BLaER1 treated with 17β-estradiol and CSF1 and Interleukin-3, amounts not matched to agents 10 nM and 100 nM (cell line): ENCODE measurements around the gene SCN4A.

ENCODE experiments used
- H3K27ac ChIP-seq, 11 experiments: shearing (Covaris generic); formaldehyde crosslinking; 2 replicates each; pipeline ENCODE4 v1.8.1; 2022
- H3K27me3 ChIP-seq, 11 experiments: shearing (Covaris generic); formaldehyde crosslinking; 2 replicates each; pipeline ENCODE4 v1.8.1; 2022
- H3K36me3 ChIP-seq, 11 experiments: shearing (Covaris generic); formaldehyde crosslinking; 2 replicates each; pipeline ENCODE4 v1.8.1; 2022
- H3K4me1 ChIP-seq, 10 experiments: shearing (Covaris generic); formaldehyde crosslinking; 2 replicates each; pipeline ENCODE4 v1.8.1; 2022
- H3K4me2 ChIP-seq, 11 experiments: shearing (Covaris generic); formaldehyde crosslinking; 2 replicates each; pipeline ENCODE4 v1.8.1; 2022
- H3K4me3 ChIP-seq, 10 experiments: shearing (Covaris generic); formaldehyde crosslinking; 2 replicates each; pipeline ENCODE4 v1.8.1; 2022
- H3K9ac ChIP-seq, 11 experiments: shearing (Covaris generic); formaldehyde crosslinking; 2 replicates each; pipeline ENCODE4 v1.8.1; 2022
- H3K9me3 ChIP-seq, 11 experiments: shearing (Covaris generic); formaldehyde crosslinking; replicated peaks in 1 of 11; 2 replicates each; pipeline ENCODE4 v1.8.1; 2022
- H4K20me1 ChIP-seq, 11 experiments: shearing (Covaris generic); formaldehyde crosslinking; 2 replicates each; pipeline ENCODE4 v1.8.1; 2022
- Cebpa-rat ChIP-seq, 11 experiments: shearing (Covaris generic); IDR thresholded peaks; 2 replicates each; pipeline ENCODE4 v1.8.1; 2022

Gene SCN4A

GRCh38 chr17:63937920-63938319 is 34.8 kb downstream of the SCN4A start:
- Histone ChIP-seq H3K27ac (peak overlapping the region in 2 of 11 experiments; percentile 7 to 13; a peak in 1 of 22 replicates), H3K9ac (peak overlapping the region in 5 of 11 experiments; percentile 1 to 47 (median 8); a peak in 5 of 22 replicates), H4K20me1 (no peaks in the 10 kb centered on the region), H3K36me3 (no peaks in the 10 kb centered on the region), H3K4me3 (no peak overlapping the region), H3K9me3 (peaks cover 0 to 12% (median 0%) of the 10 kb centered on the region in 11 experiments; a peak in 3 of 22 replicates), H3K27me3 (no peaks in the 10 kb centered on the region), H3K4me2 (peak overlapping the region in 8 of 11 experiments; percentile 26 to 67 (median 51); a peak in 13 of 22 replicates), H3K4me1 (peaks cover 41 to 68% (median 64%) of the 10 kb centered on the region in 10 experiments)
- TF ChIP-seq Cebpa-rat (IDR thresholded peaks at IDR 0.05), result no peak

- Histone ChIP-seq H3K9ac (no peak overlapping the region), H3K36me3 (no peaks in the 10 kb centered on the region), H4K20me1 (no peaks in the 10 kb centered on the region), H3K4me2 (peak overlapping the region in 6 of 11 experiments; percentile 1 to 67 (median 46); a peak in 9 of 22 replicates), H3K27ac (no peak overlapping the region), H3K4me3 (no peak overlapping the region), H3K27me3 (no peaks in the 10 kb centered on the region), H3K9me3 (peaks cover 0 to 12% (median 0%) of the 10 kb centered on the region in 11 experiments; a peak in 3 of 22 replicates), H3K4me1 (peaks cover 47 to 74% (median 70%) of the 10 kb centered on the region in 10 experiments)
- TF ChIP-seq Cebpa-rat (IDR thresholded peaks at IDR 0.05), result no peak
Measured at GRCh38 chr17:63937319-63937718, 35.4 kb downstream of the SCN4A start.

GRCh38 chr17:63934183-63935112 is 38.3 kb downstream of the SCN4A start:
- H3K27me3 ChIP-seq, result no peaks in the 10 kb centered on the region
- no peak for TF ChIP-seq Cebpa-rat (IDR thresholded peaks at IDR 0.05)
- peak overlapping the region; percentile 48 to 99 (median 98) for H3K4me2 ChIP-seq

GRCh38 chr17:63933598-63933997 is 39.1 kb downstream of the SCN4A start:
- H3K9me3 ChIP-seq, result peaks cover 0 to 1% (median 0%) of the 10 kb centered on the region in 11 experiments; a peak in 2 of 22 replicates
- H3K4me1 ChIP-seq, result peaks cover 67 to 91% (median 85%) of the 10 kb centered on the region in 10 experiments
- H4K20me1 ChIP-seq, result peaks cover 0 to 30% (median 19%) of the 10 kb centered on the region in 11 experiments; a peak in 16 of 22 replicates
- peak overlapping the region in 2 of 11 experiments; percentile 39 to 85; a peak in 4 of 22 replicates for H3K27ac ChIP-seq
- no peak overlapping the region; a peak in 1 of 20 replicates for H3K4me3 ChIP-seq
- H3K27me3 ChIP-seq, result no peaks in the 10 kb centered on the region
- peak overlapping the region; percentile 89 to 99 (median 98) for H3K4me2 ChIP-seq
- peaks cover 17 to 22% (median 18%) of the 10 kb centered on the region in 11 experiments for H3K36me3 ChIP-seq
- H3K9ac ChIP-seq, result peak overlapping the region in 4 of 11 experiments; percentile 4 to 87 (median 53); a peak in 4 of 22 replicates
- TF ChIP-seq Cebpa-rat (IDR thresholded peaks at IDR 0.05), result no peak

More at GRCh38 chr17:63934183-63935112, 38.3 kb downstream of the SCN4A start:
- Histone ChIP-seq H3K4me1 (peaks cover 66 to 91% (median 84%) of the 10 kb centered on the region in 10 experiments), H4K20me1 (peaks cover 0 to 24% (median 16%) of the 10 kb centered on the region in 11 experiments; a peak in 16 of 22 replicates), H3K27ac (peak overlapping the region in 1 of 11 experiments; percentile 15; a peak in 1 of 22 replicates), H3K9ac (no peak overlapping the region), H3K36me3 (peaks cover 8 to 13% (median 9%) of the 10 kb centered on the region in 11 experiments), H3K9me3 (no peaks in the 10 kb centered on the region), H3K4me3 (no peak overlapping the region)

GRCh38 chr17:63932721-63933120 is 40.0 kb downstream of the SCN4A start:
- Histone ChIP-seq H3K27me3 (no peaks in the 10 kb centered on the region), H3K9me3 (peaks cover 0 to 7% (median 0%) of the 10 kb centered on the region in 11 experiments; a peak in 3 of 22 replicates), H3K36me3 (peaks cover 20 to 31% (median 26%) of the 10 kb centered on the region in 11 experiments), H4K20me1 (peaks cover 0 to 33% (median 27%) of the 10 kb centered on the region in 11 experiments; a peak in 16 of 22 replicates), H3K4me3 (peak overlapping the region; percentile 51 to 91 (median 72)), H3K9ac (peak overlapping the region; percentile 73 to 87 (median 78)), H3K27ac (peak overlapping the region; percentile 63 to 87 (median 77)), H3K4me2 (peak overlapping the region; percentile 89 to 99 (median 98)), H3K4me1 (peaks cover 72 to 91% (median 85%) of the 10 kb centered on the region in 10 experiments)
- no peak for TF ChIP-seq Cebpa-rat (IDR thresholded peaks at IDR 0.05)

- Histone ChIP-seq H3K4me1 (peaks cover 77 to 91% (median 88%) of the 10 kb centered on the region in 10 experiments), H4K20me1 (peaks cover 0 to 35% (median 27%) of the 10 kb centered on the region in 11 experiments; a peak in 16 of 22 replicates), H3K9me3 (peaks cover 0 to 7% (median 0%) of the 10 kb centered on the region in 11 experiments; a peak in 3 of 22 replicates), H3K27ac (peak within 1 kb of the TSS; percentile 63 to 87 (median 77)), H3K27me3 (no peaks in the 10 kb centered on the region), H3K4me2 (peak within 1 kb of the TSS; percentile 89 to 99 (median 98)), H3K4me3 (peak within 1 kb of the TSS; percentile 51 to 91 (median 72)), H3K9ac (peak within 1 kb of the TSS; percentile 73 to 87 (median 78)), H3K36me3 (peaks cover 20 to 33% (median 26%) of the 10 kb centered on the region in 11 experiments)
- TF ChIP-seq Cebpa-rat (IDR thresholded peaks at IDR 0.05), result no peak
Measured at GRCh38 chr17:63931981-63932561, 40.6 kb downstream of the SCN4A start, which contains the start of gene CD79B. Gene CD79B (minus strand): TSS chr17:63932331. CDS start chr17:63932261, 70 bp downstream.

GRCh38 chr17:63930951-63931575 is 41.7 kb downstream of the SCN4A start:
- peak overlapping the region; percentile 63 to 87 (median 77); a peak in 21 of 22 replicates for H3K27ac ChIP-seq
- no peaks in the 10 kb centered on the region for H3K27me3 ChIP-seq
- peaks cover 0 to 35% (median 27%) of the 10 kb centered on the region in 11 experiments; a peak in 16 of 22 replicates for H4K20me1 ChIP-seq
- peaks cover 78 to 95% (median 93%) of the 10 kb centered on the region in 10 experiments for H3K4me1 ChIP-seq
- no peak for TF ChIP-seq Cebpa-rat (IDR thresholded peaks at IDR 0.05)
- H3K36me3 ChIP-seq, result peaks cover 20 to 33% (median 26%) of the 10 kb centered on the region in 11 experiments
- H3K9ac ChIP-seq, result peak overlapping the region; percentile 73 to 87 (median 78)
- peak overlapping the region; percentile 89 to 99 (median 98) for H3K4me2 ChIP-seq
- H3K9me3 ChIP-seq, result peaks cover 0 to 7% (median 0%) of the 10 kb centered on the region in 11 experiments; a peak in 3 of 22 replicates
- H3K4me3 ChIP-seq, result peak overlapping the region; percentile 51 to 91 (median 72)
